OCI-LY1 (cell line): ENCODE measurements around the gene SMIM14.

Experiments used
- EZH2 ChIP-seq: fragments of 200-600 bp; sonication (generic), shearing (Covaris generic); IDR thresholded peaks from 2 replicates; pipeline ENCODE4 v1.8.0; 2017; ENCODE audit warnings: borderline replicate concordance, mixed run types, mild to moderate bottlenecking, antibody characterized with exemption, low read length, moderate library complexity, mixed read lengths
- TF ChIP-seq, protein P1 (sequence below): fragments of 200-600 bp; sonication (generic), shearing (Covaris generic); IDR thresholded peaks from 2 replicates; pipeline ENCODE4 v1.5.1; 2017; ENCODE audit warnings: mild to moderate bottlenecking, antibody characterized with exemption, low read length, moderate library complexity, mixed read lengths

DNA sequence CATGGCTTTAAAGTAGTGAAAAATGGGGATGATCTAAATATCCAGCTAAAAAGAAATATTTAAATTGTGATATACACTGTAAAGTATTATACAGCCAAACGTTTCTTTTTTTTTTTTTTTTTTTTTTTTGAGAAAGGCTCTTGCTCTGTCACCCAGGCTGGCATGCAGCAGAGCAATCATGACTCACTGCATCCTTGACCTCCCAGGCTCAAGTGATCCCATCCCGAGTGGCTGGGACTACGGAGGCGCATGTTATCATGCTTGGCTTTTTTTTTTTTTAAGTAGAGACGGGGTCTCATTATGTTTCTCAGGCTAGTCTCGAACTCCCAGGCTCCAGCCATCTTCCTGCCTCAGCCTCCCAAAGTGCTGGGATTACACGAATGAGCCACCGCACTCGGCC lies 17.1 kb downstream of the SMIM14 start:
- TF ChIP-seq, protein P1, sequence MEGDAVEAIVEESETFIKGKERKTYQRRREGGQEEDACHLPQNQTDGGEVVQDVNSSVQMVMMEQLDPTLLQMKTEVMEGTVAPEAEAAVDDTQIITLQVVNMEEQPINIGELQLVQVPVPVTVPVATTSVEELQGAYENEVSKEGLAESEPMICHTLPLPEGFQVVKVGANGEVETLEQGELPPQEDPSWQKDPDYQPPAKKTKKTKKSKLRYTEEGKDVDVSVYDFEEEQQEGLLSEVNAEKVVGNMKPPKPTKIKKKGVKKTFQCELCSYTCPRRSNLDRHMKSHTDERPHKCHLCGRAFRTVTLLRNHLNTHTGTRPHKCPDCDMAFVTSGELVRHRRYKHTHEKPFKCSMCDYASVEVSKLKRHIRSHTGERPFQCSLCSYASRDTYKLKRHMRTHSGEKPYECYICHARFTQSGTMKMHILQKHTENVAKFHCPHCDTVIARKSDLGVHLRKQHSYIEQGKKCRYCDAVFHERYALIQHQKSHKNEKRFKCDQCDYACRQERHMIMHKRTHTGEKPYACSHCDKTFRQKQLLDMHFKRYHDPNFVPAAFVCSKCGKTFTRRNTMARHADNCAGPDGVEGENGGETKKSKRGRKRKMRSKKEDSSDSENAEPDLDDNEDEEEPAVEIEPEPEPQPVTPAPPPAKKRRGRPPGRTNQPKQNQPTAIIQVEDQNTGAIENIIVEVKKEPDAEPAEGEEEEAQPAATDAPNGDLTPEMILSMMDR = no peak
- no peak for TF ChIP-seq EZH2
